ENCODE results near the gene AFTPH.

Gene AFTPH

DNA sequence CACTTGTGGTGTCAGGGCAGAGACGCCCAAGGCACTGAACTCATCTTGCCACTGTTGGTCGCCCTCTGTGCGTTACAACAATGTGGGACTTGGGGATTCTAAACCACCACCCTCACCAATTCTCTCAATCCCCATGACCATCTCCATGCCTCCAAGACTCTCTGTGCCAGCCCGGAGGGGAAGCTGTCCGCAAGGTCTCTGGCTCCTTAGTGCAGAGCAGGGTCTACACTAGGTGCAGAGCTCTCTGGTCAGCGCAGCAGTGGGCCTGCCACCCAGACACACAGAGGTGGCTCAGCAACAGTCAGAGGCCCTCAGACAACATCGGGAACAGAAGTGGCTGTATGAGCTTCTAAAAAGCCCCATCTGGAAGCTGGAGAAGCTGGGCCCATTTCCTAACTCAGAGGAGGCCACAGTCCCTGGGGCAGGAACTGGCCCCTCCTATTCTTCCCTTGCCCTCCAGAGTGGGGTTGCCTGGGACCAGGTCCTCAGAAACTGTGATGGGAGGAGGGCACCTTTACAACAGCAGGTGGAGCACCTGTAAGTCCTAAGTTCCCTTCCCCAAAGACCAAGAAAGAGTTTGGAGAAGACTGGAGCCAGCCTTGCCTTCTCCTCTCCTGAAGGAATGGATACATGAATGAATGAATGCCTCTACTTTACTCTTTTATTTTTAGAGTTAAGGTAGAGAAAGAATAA, 91.9 kb downstream of the AFTPH start:
- TF ChIP-seq, protein P1, sequence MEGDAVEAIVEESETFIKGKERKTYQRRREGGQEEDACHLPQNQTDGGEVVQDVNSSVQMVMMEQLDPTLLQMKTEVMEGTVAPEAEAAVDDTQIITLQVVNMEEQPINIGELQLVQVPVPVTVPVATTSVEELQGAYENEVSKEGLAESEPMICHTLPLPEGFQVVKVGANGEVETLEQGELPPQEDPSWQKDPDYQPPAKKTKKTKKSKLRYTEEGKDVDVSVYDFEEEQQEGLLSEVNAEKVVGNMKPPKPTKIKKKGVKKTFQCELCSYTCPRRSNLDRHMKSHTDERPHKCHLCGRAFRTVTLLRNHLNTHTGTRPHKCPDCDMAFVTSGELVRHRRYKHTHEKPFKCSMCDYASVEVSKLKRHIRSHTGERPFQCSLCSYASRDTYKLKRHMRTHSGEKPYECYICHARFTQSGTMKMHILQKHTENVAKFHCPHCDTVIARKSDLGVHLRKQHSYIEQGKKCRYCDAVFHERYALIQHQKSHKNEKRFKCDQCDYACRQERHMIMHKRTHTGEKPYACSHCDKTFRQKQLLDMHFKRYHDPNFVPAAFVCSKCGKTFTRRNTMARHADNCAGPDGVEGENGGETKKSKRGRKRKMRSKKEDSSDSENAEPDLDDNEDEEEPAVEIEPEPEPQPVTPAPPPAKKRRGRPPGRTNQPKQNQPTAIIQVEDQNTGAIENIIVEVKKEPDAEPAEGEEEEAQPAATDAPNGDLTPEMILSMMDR (IDR thresholded peaks at IDR 0.05): no peak
- H3K27ac ChIP-seq: no peak overlapping the region
- H3K4me1 ChIP-seq: peaks cover 0 to 9% (median 7%) of the 10 kb centered on the region in 4 donors
- no peak for DNase-seq
- no peaks in the 10 kb centered on the region for H3K9me3 ChIP-seq
- no peak overlapping the region for H3K4me3 ChIP-seq
- H3K27me3 ChIP-seq: no peaks in the 10 kb centered on the region
- H3K36me3 ChIP-seq: no peaks in the 10 kb centered on the region
- intact Hi-C loops (cut with DNase I; ENCODE audit: low total_unique reads): no loop called here

DNA sequence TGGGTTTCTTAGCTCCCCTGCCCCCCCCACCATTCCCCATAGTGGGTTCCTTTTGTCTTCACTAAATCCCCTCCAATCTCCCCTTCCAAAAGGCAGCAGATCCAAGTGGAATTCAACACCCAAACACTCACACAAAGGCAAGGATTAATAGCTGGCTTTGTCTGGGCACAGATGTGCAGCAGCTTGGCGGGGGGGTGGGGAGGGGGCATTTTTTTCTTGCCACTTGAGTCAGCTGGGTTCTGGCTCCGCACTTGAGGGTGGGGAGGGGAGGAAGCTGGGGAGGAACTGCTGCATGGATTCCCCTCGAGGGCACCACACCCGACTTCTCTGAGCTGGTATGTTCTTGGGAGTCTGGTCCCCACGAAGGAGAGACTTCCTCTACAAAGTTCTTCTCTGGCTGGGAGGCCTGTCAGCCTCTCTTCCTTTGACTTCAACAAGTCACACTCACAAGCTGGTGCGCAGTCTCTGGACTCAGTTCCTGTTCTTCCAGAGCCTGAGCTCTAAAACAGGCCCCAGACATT, 93.6 kb downstream of the AFTPH start:
- H3K27ac ChIP-seq: no peak overlapping the region
- H3K27me3 ChIP-seq: no peaks in the 10 kb centered on the region
- no peaks in the 10 kb centered on the region for H3K9me3 ChIP-seq
- no peak for DNase-seq
- no peak overlapping the region for H3K4me3 ChIP-seq
- intact Hi-C loops (cut with DNase I; ENCODE audit: low total_unique reads): no loop called here
- TF ChIP-seq, protein P1 (IDR thresholded peaks at IDR 0.05): no peak
- no peaks in the 10 kb centered on the region for H3K36me3 ChIP-seq
- peaks cover 0 to 9% (median 6%) of the 10 kb centered on the region in 4 donors for H3K4me1 ChIP-seq

DNA sequence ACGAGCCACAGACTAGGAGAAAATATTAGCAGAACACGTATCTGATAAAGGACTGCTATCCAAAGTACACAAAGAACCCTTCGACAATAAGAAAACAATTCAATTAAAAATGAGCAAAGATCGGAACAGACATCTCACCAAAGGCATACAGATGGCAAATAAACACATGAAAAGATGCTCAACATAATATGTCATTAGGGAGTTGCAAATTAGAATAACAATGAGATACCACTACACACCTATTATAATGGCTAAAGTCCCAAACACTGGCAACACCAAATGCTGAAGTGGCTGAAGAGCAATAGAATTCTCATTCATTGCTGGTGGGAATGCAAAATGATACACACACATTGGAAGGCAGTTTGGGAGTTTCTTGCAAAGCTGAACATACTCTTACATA, 96.5 kb downstream of the AFTPH start:
- TF ChIP-seq, protein P1 (IDR thresholded peaks at IDR 0.05): no peak
- intact Hi-C loops (cut with DNase I; ENCODE audit: low total_unique reads): no loop called here

DNA sequence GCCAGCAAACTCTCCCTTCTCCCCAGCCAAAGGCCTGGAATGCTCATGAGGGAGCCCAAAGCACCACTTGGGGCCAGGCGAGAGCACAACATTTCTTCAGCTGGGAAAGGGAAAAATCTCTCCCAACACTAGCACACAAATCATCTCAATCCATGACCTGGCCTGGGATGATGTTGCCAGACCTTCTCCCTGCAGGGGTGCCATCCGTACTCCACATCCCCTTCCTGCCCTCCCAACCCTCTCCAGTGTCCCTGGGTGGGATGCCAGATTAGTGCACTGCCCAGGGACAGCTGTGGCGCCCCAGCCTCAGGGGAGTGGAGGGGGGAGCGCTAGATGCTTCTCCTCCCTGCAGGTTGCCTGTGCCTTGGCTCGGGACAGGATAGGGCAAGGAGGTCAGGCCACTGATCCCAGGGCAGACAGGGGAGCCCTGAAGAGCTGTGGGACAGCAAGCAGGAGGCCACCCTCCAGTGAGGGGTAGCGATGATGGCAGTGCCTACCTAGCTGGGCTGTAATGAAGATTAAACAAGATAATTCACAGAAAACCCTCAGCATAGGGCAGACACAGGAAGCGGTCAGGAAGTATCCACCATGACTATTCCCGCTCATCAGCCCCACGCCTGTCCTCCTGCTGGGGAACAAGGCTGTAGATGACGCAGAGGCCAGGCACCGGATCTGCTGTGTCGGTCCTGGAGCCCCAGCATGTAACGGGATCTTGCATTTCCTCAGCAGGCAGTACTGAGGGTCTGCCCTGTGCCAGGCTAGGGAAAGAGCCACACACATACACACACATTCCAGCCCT, 98.5 kb downstream of the AFTPH start:
- no peak for DNase-seq

More for the DNA sequence above, 96.5 kb downstream of the AFTPH start:
- Histone ChIP-seq H3K36me3 (no peaks in the 10 kb centered on the region), H3K4me1 (no peaks in the 10 kb centered on the region), H3K27me3 (no peaks in the 10 kb centered on the region), H3K27ac (no peak overlapping the region), H3K9me3 (no peaks in the 10 kb centered on the region), H3K4me3 (no peak overlapping the region)
- DNase-seq: no peak

DNA sequence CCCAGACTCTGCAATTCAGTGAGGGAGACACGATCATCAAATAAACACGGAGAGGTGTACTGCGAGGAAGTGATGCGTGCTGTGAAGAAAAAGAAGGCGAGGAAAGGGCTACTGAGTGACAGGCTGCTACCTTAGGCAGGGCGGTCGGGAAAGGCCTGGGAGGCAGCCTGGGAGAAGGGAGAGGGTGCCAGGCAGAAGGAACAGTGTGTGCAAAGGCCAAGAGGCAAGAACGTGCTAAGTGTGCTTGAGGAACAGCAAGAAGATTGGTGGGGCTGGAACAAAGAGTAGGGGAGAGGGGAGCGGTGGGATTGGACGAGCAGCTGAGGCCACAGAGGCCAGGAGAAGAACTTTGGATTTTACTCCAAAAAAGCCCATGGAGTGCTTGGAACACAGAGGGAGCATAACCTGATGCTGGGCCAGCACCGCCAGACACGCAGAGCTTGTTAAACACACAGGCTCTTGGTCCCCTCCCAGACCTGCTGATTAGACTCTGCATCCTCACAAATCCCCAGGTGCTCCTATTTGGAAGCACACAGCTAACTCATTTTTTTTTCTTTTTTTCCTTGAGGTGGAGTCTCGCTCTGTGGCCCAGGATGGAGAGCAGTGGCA, 99.2 kb downstream of the AFTPH start:
- no peaks in the 10 kb centered on the region for H3K9me3 ChIP-seq
- H3K27me3 ChIP-seq: no peaks in the 10 kb centered on the region
- no peak overlapping the region for H3K27ac ChIP-seq
- H3K4me3 ChIP-seq: no peak overlapping the region
- H3K36me3 ChIP-seq: no peaks in the 10 kb centered on the region
- TF ChIP-seq, protein P1 (IDR thresholded peaks at IDR 0.05): no peak
- intact Hi-C loops (cut with DNase I; ENCODE audit: low total_unique reads): no loop called here
- no peaks in the 10 kb centered on the region for H3K4me1 ChIP-seq
- DNase-seq: no peak

More for the DNA sequence above, 98.5 kb downstream of the AFTPH start:
- H3K36me3 ChIP-seq: no peaks in the 10 kb centered on the region
- no peak overlapping the region for H3K27ac ChIP-seq
- no peaks in the 10 kb centered on the region for H3K9me3 ChIP-seq
- intact Hi-C loops (cut with DNase I; ENCODE audit: low total_unique reads): no loop called here
- no peak overlapping the region for H3K4me3 ChIP-seq
- H3K4me1 ChIP-seq: no peaks in the 10 kb centered on the region
- TF ChIP-seq, protein P1 (IDR thresholded peaks at IDR 0.05): peak; percentile 11 to 22
- H3K27me3 ChIP-seq: no peaks in the 10 kb centered on the region

Measured in tibial artery (tissue), 4 donors.